H1 (cell line): ENCODE results near the gene TCFL5.

Experiments
- EZH2 ChIP-seq: fragments of 200-600 bp; sonication (generic); IDR thresholded peaks from 2 replicates; pipeline ENCODE4 v1.7.1; 2012; ENCODE audit warnings: low read depth, mild to moderate bottlenecking, moderate library complexity, low read length, inconsistent platforms; ENCODE audit not compliant: severe bottlenecking
- SIN3A ChIP-seq, 2 experiments: IDR thresholded peaks in 1 of 2; conservative IDR thresholded peaks in 1 of 2; 2 replicates each; pipeline ENCODE4 v1.6.1; 2011 to 2012; ENCODE audit warnings: low read length in 2 of 2, improper control_type of control experiment in 1 of 2, low read depth in 1 of 2, mild to moderate bottlenecking in 1 of 2

GRCh38 chr20:62888406-62888805 is 26.8 kb upstream of the TCFL5 start:
- no peak for TF ChIP-seq SIN3A (conservative IDR thresholded peaks at IDR 0.05 in 1 of 2, IDR thresholded peaks at IDR 0.05 in 1 of 2; ENCODE audit: low read depth in 1 of 2, low read length in 2 of 2)
- no peak for TF ChIP-seq EZH2
